Measurements from ENCODE around the gene PITPNM2.
"Not testable (repeated sequence)": the region's sequence is repeated elsewhere in the genome, so short reads cannot be mapped to it uniquely, and the experiment has no call there.

Gene PITPNM2

DNA sequence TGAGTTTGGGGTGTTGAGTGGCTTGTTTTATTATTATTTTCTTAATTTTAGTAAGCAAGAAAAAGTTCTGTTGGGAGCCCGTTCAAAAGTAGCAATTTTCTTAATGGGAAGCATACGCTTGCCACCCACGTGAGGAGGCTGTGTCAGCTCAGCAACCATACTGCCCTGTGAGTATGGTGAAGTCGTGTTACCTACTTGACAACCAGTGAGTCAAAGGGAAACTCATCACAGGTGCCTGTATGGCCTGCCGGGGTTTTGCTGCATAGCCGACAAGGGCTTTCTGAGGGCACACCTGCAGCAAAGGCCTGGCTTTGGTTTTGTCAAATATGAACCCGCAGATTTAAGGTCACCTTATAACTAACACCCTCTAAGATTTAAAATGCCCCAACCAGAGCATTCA is 31.1 kb downstream of the PITPNM2 start:
- DNase-seq, result no peak

DNA sequence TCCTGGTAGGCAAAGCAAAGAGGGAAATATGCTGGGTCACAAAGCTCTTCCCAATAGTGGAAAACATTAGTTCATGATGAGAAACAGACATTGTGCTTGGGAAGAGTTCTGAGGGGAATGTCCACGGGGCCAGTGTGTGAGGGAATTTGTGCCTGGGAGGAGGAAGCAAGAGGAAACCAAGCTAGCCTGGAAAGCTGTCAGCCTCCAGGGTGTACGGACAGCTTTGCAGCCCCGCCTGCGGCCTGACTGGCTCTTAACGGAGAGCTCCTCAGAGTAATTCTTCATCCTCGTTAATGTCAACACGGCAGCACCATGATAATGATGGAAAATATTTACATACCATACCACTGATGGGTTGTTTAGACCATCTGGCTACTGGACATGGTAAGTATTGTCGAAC is 32.4 kb downstream of the PITPNM2 start:
- DNase-seq, result peak; percentile 53

DNA sequence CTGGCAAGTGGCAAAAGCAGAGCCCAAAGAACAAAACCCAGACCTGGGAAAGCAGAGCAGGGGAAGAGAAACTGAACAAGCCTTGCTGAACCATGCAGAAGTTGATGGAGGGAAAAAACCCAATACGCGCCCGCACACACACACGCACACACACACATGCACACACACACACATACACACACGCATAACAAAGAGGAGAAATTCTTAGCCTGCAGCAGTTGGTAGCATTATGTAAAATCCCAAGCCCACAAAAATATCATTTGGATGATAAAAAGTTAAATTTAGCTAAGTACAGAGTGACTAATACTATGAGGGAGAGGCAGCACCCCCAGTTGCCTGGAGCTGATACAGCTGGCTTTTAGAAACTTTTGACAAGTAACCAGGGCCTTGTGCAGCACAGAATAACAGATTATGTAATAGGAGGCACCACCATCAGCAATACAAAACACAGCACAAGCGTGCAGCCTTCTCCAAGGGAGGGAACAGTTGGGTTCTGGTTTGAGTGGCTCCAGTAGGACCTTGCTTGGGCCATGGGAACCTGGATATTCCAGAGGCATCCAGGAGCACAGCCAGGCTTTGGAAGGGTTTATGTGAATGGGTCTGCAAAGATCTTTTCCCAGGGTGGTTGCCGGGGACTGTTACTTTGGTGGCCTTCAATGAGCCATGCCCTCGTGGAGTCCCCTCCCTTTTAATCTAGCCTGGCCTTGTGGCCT is 35.3 kb downstream of the PITPNM2 start:
- DNase-seq, result no peak

DNA sequence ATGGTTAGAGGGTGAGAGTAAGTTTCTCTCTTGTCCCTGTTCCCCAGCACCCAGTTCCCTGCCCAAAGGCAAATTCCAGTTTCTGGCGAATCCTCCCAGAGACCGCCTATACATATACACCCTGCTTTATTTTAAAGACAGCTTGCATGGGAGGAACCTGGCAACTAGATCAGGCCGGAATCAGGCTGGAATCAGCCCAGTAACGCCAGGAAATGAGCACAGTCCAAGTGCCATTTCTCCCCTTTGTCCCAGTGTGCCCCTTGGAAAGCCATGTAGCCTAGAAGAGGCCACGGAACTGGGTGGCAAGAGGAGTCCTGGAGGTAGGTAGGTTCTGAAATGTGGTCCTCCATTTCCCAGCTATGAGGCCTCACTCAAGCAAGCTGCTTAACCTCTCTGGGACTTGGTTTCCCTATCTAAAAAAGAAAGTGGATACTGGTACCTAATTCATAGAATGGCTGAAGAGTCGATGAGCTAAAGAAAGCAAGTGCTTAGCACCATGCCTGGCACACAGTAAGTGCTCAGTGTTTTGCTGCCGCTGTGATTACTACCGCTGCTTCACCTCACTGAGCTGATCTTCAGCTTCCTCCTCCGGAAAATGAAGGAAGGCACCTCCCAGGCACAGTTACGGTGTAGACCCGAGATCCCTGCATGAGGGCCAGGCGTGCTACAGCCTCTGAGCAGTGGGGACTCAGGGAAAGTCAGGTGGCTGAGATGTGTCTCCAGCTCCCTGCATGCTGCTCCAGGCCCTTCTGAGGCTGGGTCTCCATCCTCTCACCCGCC is 36.4 kb downstream of the PITPNM2 start:
- no peak for DNase-seq

DNA sequence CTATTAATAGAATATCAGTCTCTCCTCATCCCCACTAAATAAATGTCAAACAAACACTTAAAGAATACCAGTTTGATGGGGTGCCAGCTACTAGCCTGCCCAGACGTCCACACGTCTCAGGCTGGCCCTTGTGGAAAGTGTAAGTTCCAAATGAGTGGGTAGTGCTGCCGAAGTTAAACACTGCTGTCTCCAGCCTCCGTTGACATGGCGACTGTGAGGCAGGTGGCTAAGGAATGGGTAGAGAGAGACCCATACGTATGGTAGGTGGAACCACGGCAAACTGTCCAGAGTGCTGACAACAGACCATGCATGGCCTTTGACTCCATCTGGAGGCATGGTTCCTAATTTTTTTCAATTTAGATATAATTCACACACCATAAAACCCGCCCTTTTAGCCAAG is 37.9 kb downstream of the PITPNM2 start:
- no peak for DNase-seq

DNA sequence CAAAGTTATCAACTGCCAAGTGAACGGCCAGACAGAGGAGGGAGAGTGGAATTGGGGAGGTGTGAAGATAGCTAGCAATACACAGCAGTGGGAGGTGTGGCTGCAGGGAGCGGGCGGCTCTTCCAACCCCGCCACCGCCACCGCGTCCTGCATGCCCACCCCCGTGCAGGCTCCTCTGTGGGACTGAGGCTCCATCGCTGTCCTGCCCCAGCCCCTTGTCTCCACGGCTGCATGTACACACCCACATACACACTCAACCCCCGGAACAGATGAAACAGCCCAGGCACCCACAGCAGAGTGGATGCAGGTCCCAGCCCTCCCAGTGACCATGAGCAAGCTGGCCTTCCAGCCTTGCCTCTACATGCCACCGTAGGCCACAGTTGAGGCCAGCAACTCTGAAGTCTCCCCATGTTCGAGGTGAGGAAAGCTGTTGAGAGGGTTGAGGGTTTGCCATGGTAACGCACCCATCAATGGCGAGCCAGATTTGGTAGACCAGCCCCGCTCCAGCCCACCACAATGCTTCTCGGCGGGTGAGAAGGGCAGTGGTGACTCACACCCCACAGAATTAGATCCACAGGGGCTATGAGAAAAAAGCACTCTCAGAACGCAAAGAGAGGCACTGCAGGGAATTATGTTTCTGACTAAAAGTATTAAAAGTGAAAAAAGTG is 39.3 kb downstream of the PITPNM2 start:
- DNase-seq, result no peak

DNA sequence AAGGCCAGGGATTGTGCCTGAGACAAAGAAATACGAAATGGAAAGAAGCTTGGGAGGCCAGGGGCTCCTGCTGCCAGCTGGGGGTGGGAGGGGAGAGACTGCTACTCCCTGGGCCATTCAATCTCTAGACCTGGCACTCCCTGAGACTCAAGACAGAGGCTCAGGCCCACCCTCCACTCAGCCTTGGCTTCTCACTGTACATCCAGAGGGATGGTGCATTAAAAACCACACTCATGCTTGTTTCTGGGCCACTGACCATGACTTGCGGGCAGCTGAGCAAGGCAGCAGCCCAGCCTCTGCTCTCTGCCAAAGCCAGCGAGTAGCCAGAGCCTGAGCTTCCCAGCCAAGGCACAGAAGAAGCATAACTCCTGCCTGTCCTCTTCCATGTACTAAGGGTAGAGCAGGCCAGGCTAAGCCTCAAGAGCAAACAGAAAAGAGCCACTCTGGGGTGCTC is 41.5 kb downstream of the PITPNM2 start:
- no peak for DNase-seq

DNA sequence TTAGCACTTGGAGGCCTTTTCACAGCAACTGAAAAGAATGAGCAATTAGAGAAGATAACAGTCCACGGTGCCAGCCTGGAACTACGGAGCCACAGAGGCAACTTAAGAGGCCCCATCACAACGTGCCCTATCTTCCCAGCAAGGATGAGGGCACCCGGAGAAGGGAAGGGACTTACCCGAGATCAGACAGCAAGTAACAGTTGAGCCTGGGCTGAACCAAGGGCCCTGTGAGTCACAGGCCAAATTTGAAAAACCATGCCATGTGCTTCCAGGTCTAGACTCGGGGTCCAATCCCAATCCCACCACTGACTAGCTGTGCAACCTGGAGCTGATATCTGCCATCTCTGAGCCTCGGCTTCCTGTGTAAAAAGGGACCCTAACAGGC is 42.2 kb downstream of the PITPNM2 start:
- DNase-seq, result no peak

DNA sequence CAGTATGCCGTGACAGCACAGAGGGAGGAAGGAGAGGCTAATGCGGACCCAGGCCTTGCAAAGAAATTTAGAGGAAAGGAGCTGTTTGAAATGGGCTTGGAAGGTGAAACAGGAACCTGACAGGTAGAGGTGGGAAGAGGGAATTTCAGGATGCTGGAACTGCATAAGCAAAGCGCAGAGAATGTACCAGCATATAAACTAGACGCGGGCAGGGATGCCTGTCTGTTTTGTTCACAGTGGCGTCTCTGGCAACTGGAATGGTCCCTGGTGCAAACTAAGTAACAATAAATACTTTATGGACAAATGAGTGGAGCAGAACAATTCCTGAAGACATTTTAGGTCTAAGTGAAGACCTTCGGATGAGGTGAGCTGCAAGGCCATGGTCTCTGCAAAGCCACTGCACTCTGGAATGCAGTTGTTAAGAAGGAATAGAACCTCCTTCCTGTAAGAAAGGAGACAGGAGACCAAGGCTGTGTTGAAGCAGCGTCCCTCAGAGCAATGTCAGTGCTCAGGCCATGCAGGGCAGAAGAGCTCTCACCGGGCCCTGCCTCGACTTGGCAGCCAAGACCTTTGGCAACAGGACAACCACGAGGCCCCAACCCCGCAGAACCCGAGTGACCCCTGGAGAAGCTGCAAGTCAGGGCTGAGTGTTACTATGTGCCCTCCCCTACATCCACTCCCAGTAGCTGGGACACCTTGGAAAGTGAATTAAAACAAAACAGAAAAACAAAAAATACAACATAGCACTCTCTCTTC is 42.8 kb downstream of the PITPNM2 start:
- DNase-seq, result no peak

DNA sequence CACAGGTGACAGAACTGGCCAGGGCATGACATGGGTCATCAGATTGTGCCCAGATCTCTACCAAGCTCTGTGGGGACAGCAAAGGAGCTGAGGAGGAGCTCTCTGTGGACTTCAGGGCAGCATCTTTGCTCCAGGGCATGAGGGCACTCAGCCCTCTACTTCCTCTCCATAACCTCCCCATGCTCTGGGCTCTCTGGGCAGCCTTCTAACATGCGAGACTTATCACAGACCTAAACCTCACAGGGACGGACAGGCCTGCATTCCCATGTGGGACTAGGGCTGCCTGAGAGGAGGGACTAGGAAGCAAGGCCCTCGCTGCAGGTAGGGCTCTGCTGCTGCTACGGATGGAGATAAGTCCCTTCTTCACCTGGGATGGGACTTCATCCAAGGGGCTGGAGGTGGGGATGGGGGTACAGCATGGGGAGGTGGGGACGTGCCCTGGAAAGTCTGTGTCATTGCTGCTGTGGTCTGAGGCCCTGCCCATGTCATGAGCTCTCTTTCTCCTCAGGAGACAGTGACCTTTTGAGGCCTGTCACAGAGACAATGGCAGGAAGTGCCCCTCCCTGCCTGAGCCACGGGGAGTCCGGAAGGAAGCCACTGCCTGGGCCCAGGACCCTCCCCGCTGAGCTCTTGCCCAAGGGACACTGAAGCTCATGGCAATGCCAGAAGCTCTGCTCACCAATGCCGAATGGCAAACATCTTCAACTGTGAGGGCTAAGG is 44.1 kb downstream of the PITPNM2 start:
- no peak for DNase-seq

DNA sequence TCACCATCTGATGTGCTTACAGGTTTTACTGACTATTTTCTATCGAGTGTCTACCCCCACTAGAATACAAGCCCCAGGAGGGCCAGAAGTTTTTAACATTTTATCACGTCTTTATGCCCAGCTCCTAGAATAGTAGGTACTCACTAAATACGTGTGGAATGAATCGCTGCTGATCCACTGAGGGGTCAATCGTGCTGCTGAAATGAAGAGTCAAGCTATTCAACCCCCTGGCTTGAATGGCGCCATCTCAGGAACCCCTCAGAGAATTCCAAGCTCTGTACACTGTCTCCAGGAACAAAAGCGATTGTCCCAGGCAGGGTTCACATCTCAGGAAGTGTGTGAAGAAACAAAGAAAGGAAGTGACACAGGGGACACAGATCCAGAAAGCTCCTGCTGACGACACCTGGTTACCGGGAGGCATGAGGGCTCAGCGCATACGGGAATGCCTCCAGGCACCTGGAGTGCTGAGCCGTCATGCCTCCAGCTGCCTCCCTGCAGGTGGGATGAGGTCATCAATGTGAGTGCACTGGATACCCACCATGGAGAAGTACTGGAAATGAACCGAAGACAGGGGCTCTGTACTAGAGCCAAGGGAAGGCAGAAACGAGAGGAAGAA is 45.6 kb downstream of the PITPNM2 start:
- no peak for DNase-seq

DNA sequence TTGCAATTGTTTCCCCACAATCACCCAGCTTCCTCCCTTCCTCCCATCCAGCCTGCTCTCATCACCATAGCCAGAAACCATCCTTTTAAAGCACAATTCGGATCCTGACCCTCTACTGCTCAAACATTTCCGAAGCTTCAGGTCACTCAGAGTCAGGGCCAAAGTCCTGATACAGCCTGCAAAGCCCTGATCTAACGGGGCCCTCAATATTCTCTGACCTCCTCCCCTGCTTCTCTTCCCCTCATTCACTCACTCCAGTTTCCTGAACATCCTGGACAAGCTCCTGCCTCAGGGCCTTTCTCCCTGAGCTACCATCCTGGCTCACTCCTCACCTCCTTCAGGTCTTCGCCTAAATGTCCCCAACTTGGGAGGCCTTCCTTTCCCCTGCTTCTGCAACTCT is 46.1 kb downstream of the PITPNM2 start:
- no peak for DNase-seq

DNA sequence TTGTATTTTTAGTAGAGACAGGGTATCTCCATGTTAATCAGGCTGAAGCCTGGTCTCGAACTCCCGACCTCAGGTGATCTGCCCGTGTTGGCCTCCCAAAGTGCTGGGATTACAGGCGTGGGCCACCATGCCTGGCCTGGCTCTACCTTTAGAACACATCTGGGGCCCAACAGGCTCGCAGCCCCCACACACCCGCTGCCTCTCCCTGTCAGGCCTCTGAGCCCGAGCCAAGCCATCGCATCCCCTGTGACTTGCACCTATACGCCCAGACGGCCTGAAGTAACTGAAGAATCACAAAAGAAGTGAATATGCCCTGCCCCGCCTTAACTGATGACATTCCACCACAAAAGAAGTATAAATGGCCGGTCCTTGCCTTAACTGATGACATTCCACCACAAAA is 46.8 kb downstream of the PITPNM2 start:
- DNase-seq, result not testable (repeated sequence)

DNA sequence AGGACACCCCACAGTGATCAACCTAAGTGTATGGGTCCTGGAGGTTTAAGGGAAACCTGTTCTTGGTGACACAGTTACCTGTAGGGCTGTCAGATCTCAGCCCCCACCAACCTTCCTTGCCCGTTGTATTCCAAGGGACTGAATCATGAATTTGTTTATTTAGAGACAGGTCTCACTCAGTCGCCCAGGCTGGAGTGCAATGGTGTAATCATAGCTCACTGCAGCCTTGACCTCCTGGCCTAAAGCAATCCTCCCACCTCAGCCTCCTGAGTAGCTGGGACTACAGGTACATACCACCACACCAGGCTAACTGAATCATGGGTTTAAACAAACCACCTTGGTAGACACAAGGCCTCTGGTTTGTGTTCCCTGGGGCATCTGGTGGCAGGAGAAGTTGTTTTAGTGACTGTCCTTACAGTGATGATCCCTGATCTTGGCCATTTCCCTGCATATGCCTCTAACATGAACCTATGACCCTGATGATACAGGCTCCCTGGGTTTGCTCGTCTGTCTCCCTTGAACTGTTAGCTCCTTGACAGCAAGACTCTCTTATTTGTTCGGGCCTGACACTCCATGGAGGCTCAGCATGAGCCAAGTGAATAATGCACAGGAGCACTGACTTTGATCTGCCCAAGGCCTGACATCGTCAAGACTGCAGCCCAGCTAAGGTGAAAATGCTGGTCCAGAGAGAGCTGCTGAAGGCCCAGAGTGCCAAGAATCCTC is 47.9 kb downstream of the PITPNM2 start:
- DNase-seq, result no peak

DNA sequence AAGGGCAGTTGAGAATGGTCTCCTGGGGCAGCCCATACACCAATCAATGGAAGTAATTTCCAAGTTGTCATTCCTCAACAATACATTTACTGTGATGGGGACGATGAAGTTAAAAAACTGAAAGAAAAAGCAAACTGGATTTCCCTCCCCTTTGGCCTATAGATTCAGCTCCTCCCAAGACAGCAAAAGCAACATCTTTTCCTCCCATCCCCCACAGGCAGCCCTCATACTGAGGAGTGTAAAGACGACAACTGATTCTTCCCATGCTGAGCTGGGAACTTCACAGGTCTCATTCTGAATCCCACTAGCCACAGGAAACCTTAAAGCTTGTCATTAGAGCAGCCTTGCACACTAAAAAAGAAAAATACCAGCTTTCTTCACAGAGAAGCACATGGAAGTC is 48.5 kb downstream of the PITPNM2 start:
- no peak for DNase-seq

DNA sequence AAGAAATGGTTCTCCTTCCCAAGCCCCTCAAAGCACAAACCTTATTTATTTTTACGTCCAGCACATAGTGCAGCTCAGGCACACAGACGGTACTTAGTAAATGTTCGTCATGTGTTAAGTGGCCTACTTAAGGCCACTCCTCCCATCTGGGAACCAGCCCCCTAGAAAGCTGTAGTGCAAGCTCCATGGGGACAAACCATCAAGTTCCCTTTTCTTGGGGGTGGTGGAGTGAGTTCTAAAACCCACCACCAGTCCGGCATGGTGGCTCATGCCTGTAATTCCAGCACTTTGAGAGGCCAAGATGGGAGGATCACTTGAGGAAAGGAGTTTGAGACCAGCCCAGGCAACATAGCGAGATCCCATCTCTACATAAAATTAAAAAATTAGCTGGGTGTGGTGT is 49.4 kb downstream of the PITPNM2 start:
- DNase-seq, result peak; percentile 31

Measured in NCI-H82 (cell line).